SK-N-DZ (cell line): ENCODE data around the gene DQX1.

Experiments used
- DNase-seq: peaks from one replicate; pipeline ENCODE4 v3.0.0-alpha.2; 2015; ENCODE audit warnings: low spot score

DQX1 gene

GRCh38 chr2:74532222-74532621, 6.2 kb upstream of the DQX1 start:
- DNase-seq: no peak

- no peak for DNase-seq
Observed at GRCh38 chr2:74531666-74532065, 5.6 kb upstream of the DQX1 start.

GRCh38 chr2:74530239-74531187, 4.5 kb upstream of the DQX1 start:
- no peak for DNase-seq

- DNase-seq: peak; percentile 98
Observed at GRCh38 chr2:74529357-74530238, 3.6 kb upstream of the DQX1 start, which contains the start of the genes AUP1 and HTRA2. AUP1 (minus strand) TSS chr2:74529706; CDS start chr2:74529629, 77 bp downstream. HTRA2 (plus strand) TSS chr2:74529933; CDS start chr2:74530007, 74 bp downstream.

- DNase-seq: no peak
Observed at GRCh38 chr2:74528600-74529356, 2.7 kb upstream of the DQX1 start.

- DNase-seq: no peak
Observed at GRCh38 chr2:74527741-74528140, 1.7 kb upstream of the DQX1 start.

GRCh38 chr2:74526649-74527230, 709 bp upstream of the DQX1 start:
- DNase-seq: no peak

GRCh38 chr2:74524955-74525716, 895 bp downstream of the DQX1 start:
- DNase-seq: no peak

- no peak for DNase-seq
Observed at GRCh38 chr2:74524005-74524404, 2.0 kb downstream of the DQX1 start.

- DNase-seq: no peak
Observed at GRCh38 chr2:74522516-74522915, 3.5 kb downstream of the DQX1 start.

- DNase-seq: no peak
Observed at GRCh38 chr2:74516650-74517049, 9.4 kb downstream of the DQX1 start.

- DNase-seq: peak; percentile 85
Observed at GRCh38 chr2:74515981-74516633, 9.9 kb downstream of the DQX1 start.

GRCh38 chr2:74515271-74515980, 10.6 kb downstream of the DQX1 start:
- DNase-seq: no peak

- DNase-seq: no peak
Observed at GRCh38 chr2:74514368-74515270, 11.4 kb downstream of the DQX1 start, which contains the start of gene TLX2. TLX2 (plus strand) TSS chr2:74514450; CDS start chr2:74514807, 357 bp downstream.

GRCh38 chr2:74513605-74514367, 12.2 kb downstream of the DQX1 start:
- DNase-seq: peak; percentile 81

GRCh38 chr2:74512744-74513604, 13.1 kb downstream of the DQX1 start:
- DNase-seq: peak; percentile 92
